ENCODE results near the gene TXNDC15.

The TXNDC15 gene

GRCh38 chr5:134920848-134921575, 46.8 kb downstream of the TXNDC15 start:
- no peak for DNase-seq (ENCODE audit: low read depth)

- DNase-seq (ENCODE audit: low read depth), result no peak
Observed at GRCh38 chr5:134932508-134932907, 58.3 kb downstream of the TXNDC15 start.

- no peak for DNase-seq (ENCODE audit: low read depth)
Observed at GRCh38 chr5:134934202-134934601, 60.0 kb downstream of the TXNDC15 start.

- DNase-seq (ENCODE audit: low read depth), result no peak
Observed at GRCh38 chr5:134935711-134936602, 61.8 kb downstream of the TXNDC15 start.

- DNase-seq (ENCODE audit: low read depth), result no peak
Observed at GRCh38 chr5:134937526-134937925, 63.4 kb downstream of the TXNDC15 start.

- DNase-seq (ENCODE audit: low read depth), result no peak
Observed at GRCh38 chr5:134938030-134938429, 63.9 kb downstream of the TXNDC15 start.

GRCh38 chr5:134939500-134939899, 65.3 kb downstream of the TXNDC15 start:
- no peak for DNase-seq (ENCODE audit: low read depth)

GRCh38 chr5:134943547-134943946, 69.4 kb downstream of the TXNDC15 start:
- no peak for DNase-seq (ENCODE audit: low read depth)

- DNase-seq (ENCODE audit: low read depth), result no peak
Observed at GRCh38 chr5:134944630-134945029, 70.5 kb downstream of the TXNDC15 start.

GRCh38 chr5:134945041-134945440, 70.9 kb downstream of the TXNDC15 start:
- DNase-seq (ENCODE audit: low read depth), result no peak

- DNase-seq (ENCODE audit: low read depth), result no peak
Observed at GRCh38 chr5:134948911-134949310, 74.7 kb downstream of the TXNDC15 start.

GRCh38 chr5:134949316-134949715, 75.1 kb downstream of the TXNDC15 start:
- DNase-seq (ENCODE audit: low read depth), result no peak
